HL-60/S4 treated with retinoic acid at 250 ng/mL for 4 days and 3 days (cell line): ENCODE measurements around the gene MAPKAPK3.
"Not testable (repeated sequence)": the region's sequence is repeated elsewhere in the genome, so short reads cannot be mapped to it uniquely, and the experiment has no call there.

Source experiments
- in situ Hi-C: fragments of 300-500 bp; cut with MboI; formaldehyde crosslinking; loops from 2 replicates; pipeline ENCODE4 v1.7.0; 2022; ENCODE audit warnings: low sequenced_read_pairs

MAPKAPK3 gene

DNA sequence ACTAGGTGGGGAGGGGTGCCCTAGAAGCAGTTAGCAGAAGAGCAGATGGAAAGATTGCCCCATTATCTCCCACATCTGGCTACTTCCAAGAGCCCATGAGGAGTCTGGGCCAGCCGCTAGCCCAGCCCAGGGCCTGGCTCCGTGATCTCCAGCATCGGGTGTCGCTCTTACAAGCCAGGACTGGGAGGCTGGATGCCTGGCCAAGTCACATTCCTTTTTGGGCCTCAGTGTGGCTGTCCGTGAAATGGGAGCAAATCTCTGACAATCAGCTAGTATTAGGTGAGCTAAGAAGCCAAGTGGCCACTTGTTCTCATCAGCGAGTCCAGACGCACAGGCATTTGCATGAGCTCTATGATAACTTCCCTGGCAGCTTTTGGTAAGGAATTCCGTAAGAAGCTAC is 34.5 kb downstream of the MAPKAPK3 start:
- in situ Hi-C loops, result no loop called here

DNA sequence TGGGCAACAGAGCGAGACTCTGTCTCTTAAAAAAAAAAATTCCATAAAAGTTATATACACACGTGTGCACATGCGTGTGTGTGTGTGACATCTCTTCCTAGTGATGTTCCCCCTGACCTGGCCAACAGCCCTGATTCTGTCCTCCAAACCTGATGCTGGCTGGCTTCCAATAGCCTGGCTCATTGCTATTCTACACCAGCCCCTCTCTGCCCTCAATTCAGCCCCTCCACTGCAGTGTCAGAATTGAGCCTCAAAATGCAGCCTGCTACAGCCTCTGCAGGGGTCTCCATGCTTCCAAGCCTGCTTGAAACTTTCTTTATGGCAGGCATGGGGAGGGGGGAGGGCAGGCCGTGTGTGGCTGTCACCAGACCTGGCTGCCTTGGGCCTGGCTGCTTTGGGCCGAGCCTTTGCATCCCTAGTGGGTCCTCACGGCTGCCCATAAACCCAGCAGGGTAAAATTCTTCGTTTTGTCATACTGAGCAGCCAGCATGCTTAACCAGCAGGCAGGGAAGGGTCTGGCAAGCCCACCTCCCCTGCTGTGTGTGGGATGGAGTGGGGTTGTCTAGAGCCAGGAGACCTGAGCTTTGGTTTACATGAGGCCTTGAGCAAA is 35.1 kb downstream of the MAPKAPK3 start:
- in situ Hi-C loops, result no loop called here

GRCh38 chr3:50652709-50653108 is 35.8 kb downstream of the MAPKAPK3 start:
- in situ Hi-C loops, result no loop called here

GRCh38 chr3:50653937-50654595 is 37.1 kb downstream of the MAPKAPK3 start:
- in situ Hi-C loops, result no loop called here

- in situ Hi-C loops, result no loop called here
These were observed 38.3 kb downstream of the MAPKAPK3 start for GRCh38 chr3:50655009-50655830.

DNA sequence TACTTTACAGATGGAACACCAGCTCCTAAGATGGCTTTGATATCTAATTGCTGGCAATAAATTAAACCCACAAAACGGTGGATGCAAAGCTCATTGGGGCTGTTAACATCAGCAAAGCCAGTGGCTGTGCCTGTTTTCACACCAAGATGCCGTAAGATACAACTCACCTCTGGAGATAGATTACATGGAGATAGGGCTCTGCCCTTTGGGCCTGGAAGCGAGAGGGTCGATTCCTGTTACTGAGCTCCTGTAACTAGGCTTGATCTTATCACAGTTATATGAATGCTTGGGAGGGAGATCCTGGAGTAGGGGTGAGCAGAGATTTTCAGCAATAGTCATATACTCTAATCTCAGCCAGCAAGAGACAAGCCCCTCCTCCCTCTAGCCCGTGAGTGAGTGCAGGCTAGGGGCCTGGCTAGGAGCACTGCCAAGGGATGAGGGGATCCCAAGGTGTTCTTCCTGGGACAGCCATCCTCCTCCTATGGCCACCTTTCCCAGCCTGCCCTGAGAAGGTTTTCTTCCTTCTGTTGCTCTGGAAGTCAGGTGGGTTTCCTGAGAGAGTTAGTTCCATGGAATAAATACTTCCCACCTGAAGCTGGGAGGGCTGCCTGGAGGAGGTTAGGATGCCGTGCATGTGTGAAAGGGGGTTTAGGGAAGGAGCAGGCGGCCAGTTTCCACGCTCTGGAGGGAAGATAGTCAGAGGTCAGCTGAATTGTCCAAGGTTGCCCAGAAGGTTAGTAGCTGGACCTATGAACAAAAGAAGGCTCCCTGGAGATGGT is 39.7 kb downstream of the MAPKAPK3 start:
- in situ Hi-C loops, result no loop called here

DNA sequence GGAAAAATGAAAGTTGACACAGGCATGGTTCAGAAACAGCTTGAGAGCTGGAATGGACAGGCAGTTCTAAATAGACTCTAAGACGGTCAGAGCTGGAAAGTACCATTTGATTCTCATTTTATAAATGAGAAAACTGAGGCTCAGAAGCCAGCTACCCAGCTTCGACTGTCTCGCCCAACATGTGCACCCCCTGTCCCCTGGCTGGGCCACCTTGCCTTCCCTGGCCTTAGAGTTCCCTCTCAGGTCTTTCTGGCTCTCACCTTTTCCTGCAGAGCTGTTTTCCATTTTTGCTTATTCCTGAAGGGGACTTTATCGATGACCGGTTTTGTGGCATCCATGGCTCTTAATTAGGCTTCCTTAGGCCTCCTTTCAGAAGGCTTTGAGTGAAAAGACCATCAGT is 40.5 kb downstream of the MAPKAPK3 start:
- in situ Hi-C loops, result no loop called here

DNA sequence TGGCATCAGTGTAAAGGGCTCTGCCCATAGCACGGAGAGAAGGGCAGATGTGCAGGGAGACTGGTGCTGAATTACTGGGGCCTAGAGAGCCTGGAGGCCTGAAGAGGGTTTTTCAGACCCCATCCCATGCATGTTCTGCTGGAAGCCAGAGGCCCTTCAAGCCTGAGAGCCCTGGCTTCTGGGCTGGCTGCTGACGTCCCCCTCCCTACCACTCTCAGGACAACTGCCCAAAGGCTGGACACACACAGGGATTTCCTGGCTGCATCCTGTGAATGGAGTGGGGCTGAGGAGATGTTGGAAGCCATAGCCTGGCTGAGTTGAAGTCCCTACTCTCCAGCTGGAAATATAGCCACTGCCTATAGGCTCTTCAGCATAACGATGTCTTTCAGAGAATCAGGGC is 40.9 kb downstream of the MAPKAPK3 start:
- in situ Hi-C loops, result no loop called here

- in situ Hi-C loops, result no loop called here
These were observed 41.5 kb downstream of the MAPKAPK3 start for GRCh38 chr3:50658416-50658815.

- in situ Hi-C loops, result no loop called here
These were observed 41.9 kb downstream of the MAPKAPK3 start for GRCh38 chr3:50658831-50659230.

GRCh38 chr3:50660386-50660785 is 43.4 kb downstream of the MAPKAPK3 start:
- in situ Hi-C loops, result no loop called here

DNA sequence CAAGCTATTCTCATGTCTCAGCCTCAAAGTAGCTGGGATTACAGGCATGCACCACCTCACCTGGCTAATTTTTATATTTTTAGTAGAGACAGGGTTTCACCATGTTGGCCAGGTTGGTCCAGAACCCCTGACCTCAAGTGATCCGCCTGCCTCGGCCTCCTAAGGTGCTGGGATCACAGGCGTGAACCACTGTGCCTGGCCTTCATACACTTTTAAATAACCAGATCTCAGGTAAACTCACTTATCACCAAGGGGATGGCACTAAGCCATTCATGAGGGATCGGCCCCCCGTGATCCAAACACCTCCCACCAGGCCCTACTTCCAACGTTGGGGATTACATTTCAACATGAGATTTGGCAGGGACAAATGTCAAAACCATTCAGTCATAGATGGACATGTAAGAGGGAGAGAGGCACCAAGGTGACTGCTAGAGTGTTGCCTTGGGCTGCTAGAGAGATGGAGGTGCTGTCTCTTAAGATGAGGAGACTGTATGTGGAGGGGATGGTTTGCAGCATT is 44.4 kb downstream of the MAPKAPK3 start:
- in situ Hi-C loops, result no loop called here

DNA sequence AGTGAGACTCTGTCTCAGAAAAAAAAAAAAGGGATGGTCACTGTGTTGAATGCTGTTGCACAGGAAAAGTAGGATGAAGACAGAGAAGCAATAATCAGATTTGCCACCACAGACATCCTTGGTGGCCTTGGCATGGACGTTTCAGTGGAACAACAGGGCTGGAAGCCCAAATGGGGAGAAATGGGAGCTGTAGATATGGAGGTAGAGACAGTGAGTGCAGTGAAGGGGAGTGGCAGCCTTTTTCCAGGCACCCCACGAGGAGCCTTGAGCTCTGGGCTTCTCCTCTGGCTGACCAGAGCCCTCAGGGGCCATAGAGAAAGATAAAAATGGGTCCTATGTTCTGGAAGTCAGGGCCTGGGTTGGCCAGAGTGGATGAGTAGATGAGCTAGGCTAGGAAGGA is 45.5 kb downstream of the MAPKAPK3 start:
- in situ Hi-C loops, result no loop called here

- in situ Hi-C loops, result no loop called here
These were observed 48.3 kb downstream of the MAPKAPK3 start for GRCh38 chr3:50665081-50665840.

- in situ Hi-C loops, result not testable (repeated sequence)
These were observed 48.8 kb downstream of the MAPKAPK3 start for GRCh38 chr3:50665841-50666115.

- in situ Hi-C loops, result no loop called here
These were observed 49.9 kb downstream of the MAPKAPK3 start for GRCh38 chr3:50666837-50667236.

- in situ Hi-C loops, result no loop called here
These were observed 54.4 kb downstream of the MAPKAPK3 start for GRCh38 chr3:50671331-50671730.

GRCh38 chr3:50672656-50673055 is 55.7 kb downstream of the MAPKAPK3 start:
- in situ Hi-C loops, result no loop called here

- in situ Hi-C loops, result no loop called here
These were observed 57.0 kb downstream of the MAPKAPK3 start for GRCh38 chr3:50673931-50674330.

DNA sequence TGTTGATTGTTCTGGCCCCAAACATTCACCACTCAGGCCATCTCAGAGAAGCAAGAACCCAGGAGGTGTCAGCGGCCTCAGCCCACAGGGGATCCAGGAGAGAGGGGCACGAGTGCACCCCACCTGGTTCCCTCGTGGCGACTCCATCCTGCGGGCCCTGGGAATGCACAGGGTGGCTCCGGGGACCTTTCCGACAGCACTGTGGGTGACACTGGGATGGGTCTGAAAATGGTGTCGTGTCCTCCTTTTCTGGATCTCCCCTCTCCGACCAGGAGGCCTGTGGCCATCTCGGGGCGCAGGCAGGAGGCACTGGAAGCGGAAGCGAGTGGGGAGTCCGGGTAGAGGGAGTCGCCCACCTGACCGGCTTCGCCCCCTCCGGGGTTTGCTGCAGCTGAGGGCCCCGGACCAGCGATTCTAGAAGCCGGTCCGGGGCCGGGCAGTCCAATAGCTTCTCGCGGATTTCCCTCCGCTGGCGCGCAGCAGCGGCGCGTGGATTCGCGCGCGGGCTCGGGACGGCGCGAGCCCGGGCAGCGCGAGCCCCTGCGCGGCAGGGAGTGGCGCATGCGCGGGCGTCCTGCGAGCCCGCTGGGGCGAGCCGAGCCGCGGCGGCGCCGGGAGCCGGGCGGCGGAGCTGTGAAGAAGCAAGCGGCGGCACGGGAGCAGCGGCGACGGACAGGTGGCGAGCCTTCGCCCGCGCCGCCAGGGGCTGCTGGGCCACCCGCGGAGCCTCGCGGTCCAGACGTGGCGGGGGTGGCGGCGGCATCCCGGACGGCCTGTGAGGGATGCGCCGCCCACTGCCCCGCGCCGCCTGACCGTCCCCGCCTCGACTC is 57.6 kb downstream of the MAPKAPK3 start, which contains the start of gene DOCK3:
TSS of gene DOCK3 (plus strand) at position 579 of the 830 bp plus-strand sequence. CDS start 337 bp downstream, outside the sequence.
- in situ Hi-C loops, result no loop called here
